ENCODE results near the gene MEGF9.

Gene MEGF9

GRCh38 chr9:120603591-120603990 is 110.7 kb downstream of the MEGF9 start:
- no peak overlapping the region for H3K4me3 ChIP-seq (ENCODE audit: low read depth, low read length)
- TF ChIP-seq CTCF (IDR thresholded peaks at IDR 0.05; ENCODE audit: borderline replicate concordance, insufficient read depth, low read depth, low read length) = no peak

GRCh38 chr9:120603010-120603409 is 111.3 kb downstream of the MEGF9 start:
- H3K4me3 ChIP-seq (ENCODE audit: low read depth, low read length) = no peak overlapping the region
- TF ChIP-seq CTCF (IDR thresholded peaks at IDR 0.05; ENCODE audit: borderline replicate concordance, insufficient read depth, low read depth, low read length) = no peak

GRCh38 chr9:120593955-120594277 is 120.4 kb downstream of the MEGF9 start:
- H3K4me3 ChIP-seq (ENCODE audit: low read depth, low read length) = no peak overlapping the region
- TF ChIP-seq CTCF (IDR thresholded peaks at IDR 0.05; ENCODE audit: borderline replicate concordance, insufficient read depth, low read depth, low read length) = no peak

GRCh38 chr9:120593250-120593954 is 120.9 kb downstream of the MEGF9 start:
- H3K4me3 ChIP-seq (ENCODE audit: low read depth, low read length) = no peak overlapping the region
- no peak for TF ChIP-seq CTCF (IDR thresholded peaks at IDR 0.05; ENCODE audit: borderline replicate concordance, insufficient read depth, low read depth, low read length)

GRCh38 chr9:120592210-120592609 is 122.1 kb downstream of the MEGF9 start:
- no peak for TF ChIP-seq CTCF (IDR thresholded peaks at IDR 0.05; ENCODE audit: borderline replicate concordance, insufficient read depth, low read depth, low read length)
- H3K4me3 ChIP-seq (ENCODE audit: low read depth, low read length) = no peak overlapping the region

- no peak overlapping the region for H3K4me3 ChIP-seq (ENCODE audit: low read depth, low read length)
- TF ChIP-seq CTCF (IDR thresholded peaks at IDR 0.05; ENCODE audit: borderline replicate concordance, insufficient read depth, low read depth, low read length) = no peak
These were observed 126.9 kb downstream of the MEGF9 start for GRCh38 chr9:120587328-120587727.

GRCh38 chr9:120583958-120584369 is 130.3 kb downstream of the MEGF9 start:
- TF ChIP-seq CTCF (IDR thresholded peaks at IDR 0.05; ENCODE audit: borderline replicate concordance, insufficient read depth, low read depth, low read length) = no peak
- H3K4me3 ChIP-seq (ENCODE audit: low read depth, low read length) = no peak overlapping the region

All from GM12875 (cell line).